IPS DF 6.9 (cell line): ENCODE data around the gene TET2.

Source experiments
- DNase-seq: peaks from one replicate; pipeline ENCODE4 v3.0.0-alpha.2; 2013; ENCODE audit warnings: low read depth, low spot score
- H3K27ac ChIP-seq: one replicate; pipeline ENCODE4 v1.5.1; 2013; ENCODE audit warnings: low read length, control low read depth
- H3K27me3 ChIP-seq: 2 replicates; pipeline ENCODE4 v1.6.1; 2013; ENCODE audit warnings: mild to moderate bottlenecking, low read length; ENCODE audit not compliant: control insufficient read depth, insufficient read depth
- H3K36me3 ChIP-seq: 2 replicates; pipeline ENCODE4 v1.6.1; 2013; ENCODE audit warnings: low read length; ENCODE audit not compliant: control insufficient read depth, insufficient read depth
- H3K4me1 ChIP-seq: 2 replicates; pipeline ENCODE4 v1.6.1; 2013; ENCODE audit warnings: low read length; ENCODE audit not compliant: control insufficient read depth, insufficient read depth
- H3K4me3 ChIP-seq: 2 replicates; pipeline ENCODE4 v1.5.1; 2013; ENCODE audit warnings: mild to moderate bottlenecking, low read length
- H3K9me3 ChIP-seq: 2 replicates; pipeline ENCODE4 v1.6.1; 2013; ENCODE audit warnings: low read length, inconsistent platforms; ENCODE audit not compliant: control insufficient read depth, insufficient read depth
- WGBS: extraction: QIAGEN DNeasy Blood & Tissue Kit; methylation state at CpG from one replicate; pipeline ENCODE4 v1.1.7; 2013; ENCODE audit warnings: mixed read lengths, missing lambda C conversion rate; ENCODE audit not compliant: insufficient read length, insufficient coverage; 5-methylcytosine and 5-hydroxymethylcytosine counted together

The TET2 gene

GRCh38 chr4:105327222-105327621, 180.5 kb downstream of the TET2 start:
- no peak overlapping the region for H3K4me3 ChIP-seq
- H3K27ac ChIP-seq = no peak overlapping the region
- no peaks in the 10 kb centered on the region for H3K27me3 ChIP-seq
- no peaks in the 10 kb centered on the region for H3K4me1 ChIP-seq
- H3K9me3 ChIP-seq = no peaks in the 10 kb centered on the region
- WGBS = no CpG with 5 or more reads among the region's 2 CpGs
- H3K36me3 ChIP-seq = no peaks in the 10 kb centered on the region
- no peak for DNase-seq

DNA sequence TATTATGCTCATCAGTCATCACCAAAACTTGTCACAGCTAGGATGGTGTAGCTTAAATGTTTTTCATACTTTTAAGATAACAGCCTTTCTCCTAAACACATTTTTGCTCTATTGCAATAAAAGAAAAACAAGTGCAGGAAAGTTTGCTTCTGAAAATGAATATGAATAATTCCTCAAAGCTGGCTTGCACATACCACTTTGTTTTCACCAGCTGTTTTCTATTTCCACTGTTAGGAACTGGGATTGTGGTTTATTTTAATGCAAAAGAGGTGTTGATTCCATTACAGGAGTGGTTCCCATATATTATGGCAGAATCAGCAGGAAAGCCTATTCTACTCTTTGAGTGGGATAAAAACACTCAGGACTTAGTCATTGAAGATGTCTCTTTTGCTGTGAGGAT, 181.3 kb downstream of the TET2 start:
- no peak for DNase-seq
- no peaks in the 10 kb centered on the region for H3K4me1 ChIP-seq
- H3K36me3 ChIP-seq = no peaks in the 10 kb centered on the region
- no peaks in the 10 kb centered on the region for H3K9me3 ChIP-seq
- no peak overlapping the region for H3K27ac ChIP-seq
- H3K27me3 ChIP-seq = no peaks in the 10 kb centered on the region
- no peak overlapping the region for H3K4me3 ChIP-seq

- no peak overlapping the region for H3K27ac ChIP-seq
- no peaks in the 10 kb centered on the region for H3K9me3 ChIP-seq
- no peak overlapping the region for H3K4me3 ChIP-seq
- no peaks in the 10 kb centered on the region for H3K27me3 ChIP-seq
- no peak for DNase-seq
- no peaks in the 10 kb centered on the region for H3K36me3 ChIP-seq
- H3K4me1 ChIP-seq = no peaks in the 10 kb centered on the region
- WGBS = no CpG with 5 or more reads among the region's 1 CpG
Observed at GRCh38 chr4:105329081-105329480, 182.4 kb downstream of the TET2 start.
